GM21381 (cell line): ENCODE data around the gene ZNF521.

Experiments
- ATAC-seq: cut with Tn5 transposase; IDR thresholded peaks from one replicate; pipeline ENCODE4 v1.9.1; 2021; ENCODE audit warnings: mild to moderate bottlenecking, moderate library complexity; ENCODE audit not compliant: unreplicated experiment

Gene ZNF521

GRCh38 chr18:25230658-25231326 lies 121.2 kb downstream of the ZNF521 start:
- no peak for ATAC-seq

- ATAC-seq, result no peak
Measured at GRCh38 chr18:25229920-25230319, 122.0 kb downstream of the ZNF521 start.

GRCh38 chr18:25229081-25229480 lies 122.9 kb downstream of the ZNF521 start:
- ATAC-seq, result no peak

GRCh38 chr18:25228410-25228809 lies 123.6 kb downstream of the ZNF521 start:
- ATAC-seq, result no peak

GRCh38 chr18:25225151-25225550 lies 126.8 kb downstream of the ZNF521 start:
- no peak for ATAC-seq

- no peak for ATAC-seq
Measured at GRCh38 chr18:25223899-25224886, 127.8 kb downstream of the ZNF521 start.

- no peak for ATAC-seq
Measured at GRCh38 chr18:25223211-25223610, 128.8 kb downstream of the ZNF521 start.

- no peak for ATAC-seq
Measured at GRCh38 chr18:25222648-25223047, 129.3 kb downstream of the ZNF521 start.

- ATAC-seq, result no peak
Measured at GRCh38 chr18:25210622-25211021, 141.3 kb downstream of the ZNF521 start.

GRCh38 chr18:25192065-25192464 lies 159.9 kb downstream of the ZNF521 start:
- ATAC-seq, result no peak

GRCh38 chr18:25190472-25190871 lies 161.5 kb downstream of the ZNF521 start:
- peak; percentile 61 for ATAC-seq

- ATAC-seq, result no peak
Measured at GRCh38 chr18:25189391-25190185, 162.4 kb downstream of the ZNF521 start.

- no peak for ATAC-seq
Measured at GRCh38 chr18:25187521-25188192, 164.3 kb downstream of the ZNF521 start.

GRCh38 chr18:25186871-25187270 lies 165.1 kb downstream of the ZNF521 start:
- no peak for ATAC-seq

GRCh38 chr18:25181993-25182392 lies 170.0 kb downstream of the ZNF521 start:
- no peak for ATAC-seq

- ATAC-seq, result no peak
Measured at GRCh38 chr18:25181581-25181980, 170.4 kb downstream of the ZNF521 start.

- ATAC-seq, result no peak
Measured at GRCh38 chr18:25180973-25181548, 170.9 kb downstream of the ZNF521 start.

- ATAC-seq, result no peak
Measured at GRCh38 chr18:25177631-25178030, 174.3 kb downstream of the ZNF521 start.

- ATAC-seq, result no peak
Measured at GRCh38 chr18:25176518-25177042, 175.4 kb downstream of the ZNF521 start.
